SK-N-SH (cell line): ENCODE results near the gene CDKAL1. TPM values are rescaled to one million over a fixed set of nuclear protein-coding genes. Genes with fewer than 3 reads are reported as not detected.
A peak's percentile ranks its signal among the peaks of the same experiment; 100 is the strongest.

Experiments
- CTCF ChIA-PET: fragments of 300-600, 350-600 bp; formaldehyde crosslinking; extraction: SDS; loops from one replicate; lab custom pipeline; 2021; lab: Yijun Ruan, JAX
- POLR2A ChIA-PET: fragments of 350-600 bp; sonication (Branson Sonifier 250); formaldehyde crosslinking; extraction: SDS; loops from one replicate; lab custom pipeline; 2020; ENCODE audit warnings: antibody characterized with exemption, inconsistent platforms; lab: Yijun Ruan, JAX
- DNase-seq: peaks from one replicate; pipeline ENCODE4 v3.0.0; 2012
- H2AFZ ChIP-seq: fragments of 200-600 bp; sonication (generic); 2 replicates; pipeline ENCODE4 v1.8.1; 2016; ENCODE audit warnings: antibody characterized with exemption, mild to moderate bottlenecking, low read depth
- H3F3A ChIP-seq: fragments of 200-600 bp; sonication (generic); replicated peaks from 2 replicates; pipeline ENCODE3; 2016; ENCODE audit warnings: antibody characterized with exemption, mild to moderate bottlenecking; ENCODE audit not compliant: insufficient read depth
- H3K27ac ChIP-seq, 2 experiments: fragments of 200-500 bp in 1 of 2; fragments of 200-600 bp in 1 of 2; sonication (Bioruptor generic) in 1 of 2; sonication (generic), shearing (Covaris generic) in 1 of 2; 2 replicates each; pipeline versions ENCODE4 v1.5.1 to v1.6.1; 2014 to 2016; ENCODE audit warnings: low read depth in 2 of 2, inconsistent platforms in 1 of 2, low read length in 1 of 2, mild to moderate bottlenecking in 1 of 2, mixed read lengths in 1 of 2
- H3K27me3 ChIP-seq: fragments of 200-600 bp; sonication (generic), shearing (Covaris generic); 2 replicates; pipeline ENCODE4 v1.6.1; 2016; ENCODE audit warnings: mixed run types; ENCODE audit not compliant: insufficient read depth
- H3K36me3 ChIP-seq, 2 experiments: fragments of 200-500 bp in 1 of 2; fragments of 200-600 bp in 1 of 2; sonication (Bioruptor generic) in 1 of 2; sonication (generic) in 1 of 2; replicated peaks in 1 of 2; 2 replicates each; pipeline versions ENCODE3 to v1.5.1; 2014 to 2016; ENCODE audit warnings: low read length in 1 of 2, mild to moderate bottlenecking in 1 of 2; ENCODE audit not compliant: insufficient read depth in 2 of 2, control insufficient read depth in 1 of 2
- H3K4me1 ChIP-seq, 2 experiments: fragments of 200-500 bp in 1 of 2; fragments of 200-600 bp in 1 of 2; sonication (Bioruptor generic) in 1 of 2; sonication (generic), shearing (Covaris generic) in 1 of 2; 2 replicates each; pipeline versions ENCODE4 v1.5.1 to v1.6.1; 2014 to 2016; ENCODE audit warnings: low read depth in 1 of 2, low read length in 1 of 2, mixed run types in 1 of 2; ENCODE audit not compliant: insufficient read depth in 2 of 2, control insufficient read depth in 1 of 2
- H3K4me2 ChIP-seq: fragments of 200-600 bp; sonication (generic), shearing (Covaris generic); 2 replicates; pipeline ENCODE4 v1.6.1; 2017; ENCODE audit warnings: mixed run types
- H3K4me3 ChIP-seq, 2 experiments: fragments of 200-500 bp in 1 of 2; fragments of 200-600 bp in 1 of 2; sonication (Bioruptor generic) in 1 of 2; sonication (generic), shearing (Covaris generic) in 1 of 2; 2 replicates each; pipeline versions ENCODE4 v1.5.1 to v1.8.1; 2014 to 2016; ENCODE audit warnings: low read depth in 2 of 2, inconsistent platforms in 1 of 2, low read length in 1 of 2, mild to moderate bottlenecking in 1 of 2, mixed read lengths in 1 of 2, moderate library complexity in 1 of 2
- H3K79me2 ChIP-seq: fragments of 200-600 bp; sonication (generic); 2 replicates; pipeline ENCODE4 v1.8.1; 2017; ENCODE audit warnings: mild to moderate bottlenecking; ENCODE audit not compliant: insufficient read depth
- H3K9ac ChIP-seq: fragments of 200-600 bp; sonication (generic); 2 replicates; pipeline ENCODE4 v1.6.1; 2017; ENCODE audit warnings: mixed run types
- H3K9me2 ChIP-seq: fragments of 200-600 bp; sonication (generic); 2 replicates; pipeline ENCODE4 v1.6.1; 2017; ENCODE audit warnings: mixed run types
- H3K9me3 ChIP-seq: fragments of 200-600 bp; sonication (generic); 2 replicates; pipeline ENCODE4 v1.6.1; 2017; ENCODE audit warnings: mixed run types, mild to moderate bottlenecking, moderate library complexity
- H4K20me1 ChIP-seq: fragments of 200-600 bp; sonication (generic); 2 replicates; pipeline ENCODE4 v1.6.1; 2017; ENCODE audit warnings: mild to moderate bottlenecking, mixed run types; ENCODE audit not compliant: insufficient read depth
- CTCF ChIP-seq: fragments of 200-600 bp; sonication (generic); IDR thresholded peaks from 2 replicates; pipeline ENCODE4 v1.6.1; 2017; ENCODE audit warnings: antibody characterized with exemption, mild to moderate bottlenecking, moderate library complexity
- FOSL2 ChIP-seq: IDR thresholded peaks from 2 replicates; pipeline ENCODE4 v1.4.0; 2012; ENCODE audit warnings: low read depth, mild to moderate bottlenecking, moderate library complexity, borderline replicate concordance
- MXI1 ChIP-seq: IDR thresholded peaks from 2 replicates; pipeline ENCODE4 v1.6.1; 2012; ENCODE audit warnings: mild to moderate bottlenecking, low read depth, low read length, improper control_type of control experiment
- NRF1 ChIP-seq: IDR thresholded peaks from 2 replicates; pipeline ENCODE4 v1.6.1; 2012; ENCODE audit warnings: low read depth, mild to moderate bottlenecking, low read length
- RAD21 ChIP-seq: IDR thresholded peaks from 2 replicates; pipeline ENCODE4 v1.6.1; 2012; ENCODE audit warnings: mild to moderate bottlenecking, low read length
- SMC3 ChIP-seq: IDR thresholded peaks from 2 replicates; pipeline ENCODE4 v1.6.1; 2012; ENCODE audit warnings: low read depth, low read length, improper control_type of control experiment
- WGBS: methylation state at CpG from one replicate; pipeline ENCODE4 v1.1.6; 2017; ENCODE audit warnings: low lambda C conversion rate; 5-methylcytosine and 5-hydroxymethylcytosine counted together
- polyA plus RNA-seq, 3 experiments: library from polyadenylated mRNA; depleted of rRNA; stranded (reverse); fragments of >200 nt; gene quantifications; 2 replicates each; pipeline ENCODE4 v1.2.3, GENCODE V29; 2012
- TF ChIP-seq, protein P1 (sequence below): IDR thresholded peaks from 2 replicates; pipeline ENCODE4 v1.6.1; 2012; ENCODE audit warnings: mild to moderate bottlenecking, low read depth, low read length, moderate library complexity

Gene CDKAL1
- polyA plus RNA-seq, 1 of the 3 experiments (the other 2 are of a cell fraction): 2.6 TPM

GRCh38 chr6:20778459-20778858, 244.2 kb downstream of the CDKAL1 start:
- no peaks in the 10 kb centered on the region for H4K20me1 ChIP-seq
- H3K4me1 ChIP-seq: peaks cover 0 to 5% of the 10 kb centered on the region in 2 experiments; a peak in 1 of 4 replicates
- no peak overlapping the region for H3K9ac ChIP-seq
- peaks cover 0 to 1% of the 10 kb centered on the region in 2 experiments for H3K36me3 ChIP-seq
- no peak overlapping the region for H3K27ac ChIP-seq
- no peak overlapping the region for H3K4me3 ChIP-seq
- no peaks in the 10 kb centered on the region for H3K79me2 ChIP-seq
- POLR2A ChIA-PET: no interaction called here
- H3K27me3 ChIP-seq: no peaks in the 10 kb centered on the region
- 96% methylated on average over 5 of the region's 5 CpGs for WGBS
- H3F3A ChIP-seq: no peaks in the 10 kb centered on the region
- CTCF ChIA-PET: no interaction called here
- no peaks in the 10 kb centered on the region for H3K9me2 ChIP-seq
- TF ChIP-seq FOSL2: no peak
- no peak for TF ChIP-seq NRF1
- no peaks in the 10 kb centered on the region for H3K9me3 ChIP-seq
- no peak for DNase-seq
- H2AFZ ChIP-seq: no peak overlapping the region
- H3K4me2 ChIP-seq: no peak overlapping the region

DNA sequence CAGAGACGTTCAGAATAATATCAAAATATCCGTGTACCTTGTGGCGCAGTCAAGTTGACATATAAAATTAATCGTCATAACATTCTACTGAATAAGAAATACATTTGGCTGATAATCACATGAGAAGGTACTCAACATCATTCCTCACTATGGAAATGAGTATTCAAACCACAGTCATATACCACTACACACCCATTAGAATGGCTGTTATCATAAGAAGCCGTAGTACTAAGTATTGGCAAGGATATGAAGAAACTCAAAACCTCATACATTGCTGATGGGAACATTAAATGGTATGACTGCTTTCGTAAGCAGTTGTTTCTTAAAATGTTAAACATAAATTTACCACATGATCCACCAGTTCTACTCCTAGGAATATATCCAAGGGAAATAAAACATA, 244.7 kb downstream of the CDKAL1 start:
- CTCF ChIA-PET: no interaction called here

GRCh38 chr6:20789162-20789561, 254.9 kb downstream of the CDKAL1 start:
- CTCF ChIA-PET: interaction anchor here (1.4 to 1.9 kb wide), 2 partner anchors 225 to 799 kb away, joined by 6 to 19 read pairs; no protein-coding TSS in a partner anchor
- WGBS: 94% methylated on average over 3 of the region's 3 CpGs

More for the DNA sequence above, 244.7 kb downstream of the CDKAL1 start:
- Histone ChIP-seq H3K4me2 (no peak overlapping the region), H3K9ac (no peak overlapping the region), H3K4me1 (peaks cover 0 to 5% of the 10 kb centered on the region in 2 experiments; a peak in 1 of 4 replicates), H4K20me1 (no peaks in the 10 kb centered on the region), H3K27ac (no peak overlapping the region), H3K9me2 (no peaks in the 10 kb centered on the region), H3K9me3 (no peaks in the 10 kb centered on the region), H3K36me3 (peaks cover 0 to 4% of the 10 kb centered on the region in 2 experiments), H3K79me2 (no peaks in the 10 kb centered on the region), H2AFZ (no peak overlapping the region), H3F3A (no peaks in the 10 kb centered on the region), H3K27me3 (no peaks in the 10 kb centered on the region), H3K4me3 (no peak overlapping the region)
- no peak for DNase-seq
- TF ChIP-seq MXI1: no peak
- POLR2A ChIA-PET: no interaction called here
- WGBS: 95% methylated on average over 6 of the region's 6 CpGs

More at GRCh38 chr6:20789162-20789561, 254.9 kb downstream of the CDKAL1 start:
- Histone ChIP-seq H3K9me3 (no peaks in the 10 kb centered on the region), H3K27ac (no peak overlapping the region), H3K4me1 (peaks cover 11% of the 10 kb centered on the region in 2 experiments; a peak in 2 of 4 replicates), H3K4me3 (no peak overlapping the region), H3K9ac (no peak overlapping the region), H3K4me2 (no peak overlapping the region), H3K27me3 (no peaks in the 10 kb centered on the region), H4K20me1 (no peaks in the 10 kb centered on the region), H3K9me2 (no peaks in the 10 kb centered on the region), H3F3A (no peaks in the 10 kb centered on the region), H3K79me2 (no peaks in the 10 kb centered on the region), H2AFZ (no peak overlapping the region), H3K36me3 (no peaks in the 10 kb centered on the region)
- POLR2A ChIA-PET: interaction anchor here (1.6 kb wide), 1 partner anchor 799 kb away, joined by 5 read pairs; no protein-coding TSS in a partner anchor
- no peak for DNase-seq
- TF ChIP-seq RAD21: peak; percentile 78
- peak; percentile 36; the same call in 1 of the 2 replicates for TF ChIP-seq SMC3
- TF ChIP-seq CTCF: peak; percentile 27; the same call in 1 of the 2 replicates
- TF ChIP-seq, protein P1, sequence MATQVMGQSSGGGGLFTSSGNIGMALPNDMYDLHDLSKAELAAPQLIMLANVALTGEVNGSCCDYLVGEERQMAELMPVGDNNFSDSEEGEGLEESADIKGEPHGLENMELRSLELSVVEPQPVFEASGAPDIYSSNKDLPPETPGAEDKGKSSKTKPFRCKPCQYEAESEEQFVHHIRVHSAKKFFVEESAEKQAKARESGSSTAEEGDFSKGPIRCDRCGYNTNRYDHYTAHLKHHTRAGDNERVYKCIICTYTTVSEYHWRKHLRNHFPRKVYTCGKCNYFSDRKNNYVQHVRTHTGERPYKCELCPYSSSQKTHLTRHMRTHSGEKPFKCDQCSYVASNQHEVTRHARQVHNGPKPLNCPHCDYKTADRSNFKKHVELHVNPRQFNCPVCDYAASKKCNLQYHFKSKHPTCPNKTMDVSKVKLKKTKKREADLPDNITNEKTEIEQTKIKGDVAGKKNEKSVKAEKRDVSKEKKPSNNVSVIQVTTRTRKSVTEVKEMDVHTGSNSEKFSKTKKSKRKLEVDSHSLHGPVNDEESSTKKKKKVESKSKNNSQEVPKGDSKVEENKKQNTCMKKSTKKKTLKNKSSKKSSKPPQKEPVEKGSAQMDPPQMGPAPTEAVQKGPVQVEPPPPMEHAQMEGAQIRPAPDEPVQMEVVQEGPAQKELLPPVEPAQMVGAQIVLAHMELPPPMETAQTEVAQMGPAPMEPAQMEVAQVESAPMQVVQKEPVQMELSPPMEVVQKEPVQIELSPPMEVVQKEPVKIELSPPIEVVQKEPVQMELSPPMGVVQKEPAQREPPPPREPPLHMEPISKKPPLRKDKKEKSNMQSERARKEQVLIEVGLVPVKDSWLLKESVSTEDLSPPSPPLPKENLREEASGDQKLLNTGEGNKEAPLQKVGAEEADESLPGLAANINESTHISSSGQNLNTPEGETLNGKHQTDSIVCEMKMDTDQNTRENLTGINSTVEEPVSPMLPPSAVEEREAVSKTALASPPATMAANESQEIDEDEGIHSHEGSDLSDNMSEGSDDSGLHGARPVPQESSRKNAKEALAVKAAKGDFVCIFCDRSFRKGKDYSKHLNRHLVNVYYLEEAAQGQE: no peak
